SU-DHL-6 (cell line): Measurements from ENCODE around the gene CERT1.
"Not testable (repeated sequence)": the region's sequence is repeated elsewhere in the genome, so short reads cannot be mapped to it uniquely, and the experiment has no call there.

ENCODE experiments used
- H2AFZ ChIP-seq: fragments of 200-600 bp; sonication (generic); 2 replicates; pipeline ENCODE4 v1.6.1; 2014; ENCODE audit warnings: low read depth, mild to moderate bottlenecking, moderate library complexity, mixed read lengths, antibody characterized with exemption, low read length; ENCODE audit not compliant: severe bottlenecking
- H3F3A ChIP-seq: fragments of 200-600 bp; shearing (Covaris generic); 2 replicates; pipeline ENCODE4 v1.6.0; 2016; ENCODE audit warnings: antibody characterized with exemption, mild to moderate bottlenecking; ENCODE audit not compliant: insufficient read depth
- H3K27ac ChIP-seq: fragments of 200-600 bp; sonication (generic); 2 replicates; pipeline ENCODE4 v1.5.1; 2016; ENCODE audit warnings: low read depth, mild to moderate bottlenecking, low read length, moderate library complexity, mixed read lengths
- H3K27me3 ChIP-seq: fragments of 200-600 bp; sonication (generic), shearing (Covaris generic); 2 replicates; pipeline ENCODE4 v1.6.0; 2014; ENCODE audit warnings: mild to moderate bottlenecking, low read length
- H3K36me3 ChIP-seq: fragments of 200-600 bp; sonication (generic); 2 replicates; pipeline ENCODE4 v1.6.1; 2014; ENCODE audit warnings: mild to moderate bottlenecking, low read length, mixed read lengths
- H3K4me2 ChIP-seq: fragments of 300-600, 200-600 bp; shearing (Covaris generic), sonication (generic); 2 replicates; pipeline ENCODE4 v1.6.0; 2014; ENCODE audit warnings: low read length, low read depth, mild to moderate bottlenecking; ENCODE audit not compliant: poor library complexity, severe bottlenecking
- H3K4me3 ChIP-seq: fragments of 200-600 bp; sonication (generic); 2 replicates; pipeline ENCODE4 v1.5.1; 2014; ENCODE audit warnings: antibody characterized with exemption, low read length, mild to moderate bottlenecking, mixed read lengths; ENCODE audit not compliant: insufficient read depth, poor library complexity, severe bottlenecking
- H3K79me2 ChIP-seq: fragments of 200-600 bp; sonication (generic); 2 replicates; pipeline ENCODE4 v1.6.1; 2014; ENCODE audit warnings: mild to moderate bottlenecking, low read length, moderate library complexity; ENCODE audit not compliant: insufficient read depth
- H3K9ac ChIP-seq: fragments of 200-600 bp; sonication (generic); 2 replicates; pipeline ENCODE4 v1.7.0; 2014; ENCODE audit warnings: mild to moderate bottlenecking, low read length
- H3K9me2 ChIP-seq: fragments of 200-600 bp; sonication (generic); replicated peaks from 2 replicates; pipeline ENCODE4 v1.6.1; 2014; ENCODE audit warnings: low read length; ENCODE audit not compliant: insufficient read depth
- H3K9me3 ChIP-seq: fragments of 200-600 bp; sonication (generic); 2 replicates; pipeline ENCODE4 v1.6.1; 2014; ENCODE audit warnings: low read length, mixed read lengths; ENCODE audit not compliant: insufficient read depth
- H4K20me1 ChIP-seq: fragments of 200-600 bp; sonication (generic); 2 replicates; pipeline ENCODE4 v1.6.1; 2014; ENCODE audit warnings: low read depth, mild to moderate bottlenecking, antibody characterized with exemption, low read length, moderate library complexity, mixed read lengths
- EZH2phosphoT487 ChIP-seq: fragments of 200-600 bp; sonication (generic), shearing (Covaris generic); conservative IDR thresholded peaks from 2 replicates; pipeline ENCODE4 v1.6.1; 2018; ENCODE audit warnings: mild to moderate bottlenecking, antibody characterized with exemption, low read length, moderate library complexity, mixed read lengths
- TF ChIP-seq, protein P1 (sequence below): fragments of 200-600 bp; sonication (generic); IDR thresholded peaks from one replicate; pipeline ENCODE4 v1.5.1; 2017; ENCODE audit warnings: antibody characterized with exemption, mild to moderate bottlenecking, low read length, moderate library complexity; ENCODE audit not compliant: insufficient read depth, poor library complexity, severe bottlenecking

The CERT1 gene

GRCh38 chr5:75507841-75508240 lies 3.6 kb downstream of the CERT1 start:
- H4K20me1 ChIP-seq = peaks cover 13% of the 10 kb centered on the region; the same call in 1 of the 2 replicates
- H3K36me3 ChIP-seq = peaks cover 14% of the 10 kb centered on the region; the same call in 1 of the 2 replicates
- H3F3A ChIP-seq = no peaks in the 10 kb centered on the region; the same call in 1 of the 2 replicates
- H3K27me3 ChIP-seq = no peaks in the 10 kb centered on the region
- no peak overlapping the region for H3K4me3 ChIP-seq
- H3K9me2 ChIP-seq = no peaks in the 10 kb centered on the region
- peaks cover 58% of the 10 kb centered on the region for H3K79me2 ChIP-seq
- no peak overlapping the region for H3K27ac ChIP-seq
- H3K9me3 ChIP-seq = no peaks in the 10 kb centered on the region
- no peak overlapping the region for H3K9ac ChIP-seq
- no peak overlapping the region for H3K4me2 ChIP-seq
- TF ChIP-seq, protein P1, sequence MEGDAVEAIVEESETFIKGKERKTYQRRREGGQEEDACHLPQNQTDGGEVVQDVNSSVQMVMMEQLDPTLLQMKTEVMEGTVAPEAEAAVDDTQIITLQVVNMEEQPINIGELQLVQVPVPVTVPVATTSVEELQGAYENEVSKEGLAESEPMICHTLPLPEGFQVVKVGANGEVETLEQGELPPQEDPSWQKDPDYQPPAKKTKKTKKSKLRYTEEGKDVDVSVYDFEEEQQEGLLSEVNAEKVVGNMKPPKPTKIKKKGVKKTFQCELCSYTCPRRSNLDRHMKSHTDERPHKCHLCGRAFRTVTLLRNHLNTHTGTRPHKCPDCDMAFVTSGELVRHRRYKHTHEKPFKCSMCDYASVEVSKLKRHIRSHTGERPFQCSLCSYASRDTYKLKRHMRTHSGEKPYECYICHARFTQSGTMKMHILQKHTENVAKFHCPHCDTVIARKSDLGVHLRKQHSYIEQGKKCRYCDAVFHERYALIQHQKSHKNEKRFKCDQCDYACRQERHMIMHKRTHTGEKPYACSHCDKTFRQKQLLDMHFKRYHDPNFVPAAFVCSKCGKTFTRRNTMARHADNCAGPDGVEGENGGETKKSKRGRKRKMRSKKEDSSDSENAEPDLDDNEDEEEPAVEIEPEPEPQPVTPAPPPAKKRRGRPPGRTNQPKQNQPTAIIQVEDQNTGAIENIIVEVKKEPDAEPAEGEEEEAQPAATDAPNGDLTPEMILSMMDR = no peak
- no peak overlapping the region for H2AFZ ChIP-seq

- not testable (repeated sequence) for H3K4me3 ChIP-seq
These were observed 6.3 kb downstream of the CERT1 start for GRCh38 chr5:75505112-75505511.

GRCh38 chr5:75498875-75499274 lies 12.6 kb downstream of the CERT1 start:
- H3K79me2 ChIP-seq, H3K4me3 ChIP-seq, H3K27me3 ChIP-seq, H3K9ac ChIP-seq, H3K9me2 ChIP-seq, H3F3A ChIP-seq, H4K20me1 ChIP-seq, H3K4me2 ChIP-seq, H2AFZ ChIP-seq, H3K27ac ChIP-seq, H3K9me3 ChIP-seq: not testable (repeated sequence)
- H3K36me3 ChIP-seq = peaks cover 12% of the 10 kb centered on the region; the same call in 1 of the 2 replicates

More at GRCh38 chr5:75505112-75505511, 6.3 kb downstream of the CERT1 start:
- H3K9ac ChIP-seq, H3K4me2 ChIP-seq, H2AFZ ChIP-seq, H3K9me2 ChIP-seq, H3K27ac ChIP-seq, H3K9me3 ChIP-seq, H3K27me3 ChIP-seq, H3F3A ChIP-seq: not testable (repeated sequence)
- Histone ChIP-seq H3K36me3 (peaks cover 14% of the 10 kb centered on the region; the same call in 1 of the 2 replicates), H4K20me1 (peaks cover 13% of the 10 kb centered on the region; the same call in 1 of the 2 replicates), H3K79me2 (peaks cover 39% of the 10 kb centered on the region)

GRCh38 chr5:75498208-75498777 lies 13.1 kb downstream of the CERT1 start:
- H3K27ac ChIP-seq = no peak overlapping the region
- no peak overlapping the region for H3K4me2 ChIP-seq
- no peaks in the 10 kb centered on the region; the same call in 1 of the 2 replicates for H3K79me2 ChIP-seq
- H3K27me3 ChIP-seq = no peaks in the 10 kb centered on the region
- H3F3A ChIP-seq = no peaks in the 10 kb centered on the region; the same call in 1 of the 2 replicates
- H3K36me3 ChIP-seq = peaks cover 8% of the 10 kb centered on the region; the same call in 1 of the 2 replicates
- no peaks in the 10 kb centered on the region for H4K20me1 ChIP-seq
- H3K4me3 ChIP-seq = no peak overlapping the region
- no peak overlapping the region for H3K9ac ChIP-seq
- H3K9me3 ChIP-seq = no peaks in the 10 kb centered on the region
- TF ChIP-seq, protein P1 = no peak
- TF ChIP-seq EZH2phosphoT487 = no peak
- H2AFZ ChIP-seq = no peak overlapping the region
- no peaks in the 10 kb centered on the region for H3K9me2 ChIP-seq
